Body of pancreas (tissue), 4 donors: ENCODE measurements around the gene CHCHD6. TPM values are rescaled to one million over a fixed set of nuclear protein-coding genes. Genes with fewer than 3 reads are reported as not detected.

ENCODE experiments used
- ATAC-seq: fragments of 150-250 bp; one replicate; pipeline ENCODE4 v1.9.1; 2016
- DNase-seq, 4 donors: peaks; one replicate each; pipeline ENCODE4 v3.0.0-alpha.2; 2019
- H3K27ac ChIP-seq, 4 donors: fragments of 200-600 bp; sonication (generic); 1 replicate in 3 of 4; 2 replicates in 1 of 4; pipeline versions ENCODE4 v1.5.1 to v1.6.1; 2016 to 2019; ENCODE audit warnings: mild to moderate bottlenecking in 1 of 4, mixed read lengths in 1 of 4, moderate library complexity in 1 of 4
- H3K27me3 ChIP-seq, 2 donors: fragments of 200-600 bp; sonication (generic); one replicate each; pipeline ENCODE4 v1.6.0; 2016; ENCODE audit warnings: mild to moderate bottlenecking in 1 of 2
- H3K36me3 ChIP-seq, 2 donors: fragments of 200-600 bp; sonication (generic); replicated peaks in 1 of 2; 2 replicates each; pipeline ENCODE4 v1.5.1; 2016; ENCODE audit warnings: low read depth in 2 of 2; ENCODE audit not compliant: insufficient read depth in 1 of 2
- H3K4me1 ChIP-seq: fragments of 200-600 bp; sonication (generic); one replicate; pipeline ENCODE4 v1.6.0; 2016
- H3K4me3 ChIP-seq, 2 donors: fragments of 200-600 bp; sonication (generic); 1 replicate in 1 of 2; 2 replicates in 1 of 2; pipeline ENCODE4 v1.5.1; 2016 to 2019
- H3K9me3 ChIP-seq, 3 donors: fragments of 200-600 bp; sonication (generic); 1 replicate in 2 of 3; 2 replicates in 1 of 3; pipeline ENCODE4 v1.5.1; 2016
- POLR2A ChIP-seq, 3 donors: fragments of 450-650 bp; IDR thresholded peaks; one replicate each; pipeline ENCODE4 v1.6.1; 2016; ENCODE audit warnings: antibody characterized with exemption in 3 of 3, mild to moderate bottlenecking in 2 of 3
- WGBS, 2 donors: methylation state at CpG; one replicate each; pipeline ENCODE4 v1.1.5; 2017; 5-methylcytosine and 5-hydroxymethylcytosine counted together
- intact Hi-C: fragments of 100-400 bp; cut with DNase I; formaldehyde crosslinking; loops from one replicate; pipeline ENCODE4 v1.15.1; 2023
- total RNA-seq, 2 donors: library from RNA; depleted of rRNA; stranded (reverse); fragments of >200 nt; gene quantifications; one replicate each; pipeline ENCODE4 v1.1.0, GENCODE V29; 2016
- TF ChIP-seq, protein P1 (sequence below), 7 experiments: fragments of 450-650 bp in 4 of 7; fragments of 200-600 bp in 3 of 7; sonication (generic) in 3 of 7; IDR thresholded peaks; one replicate each; pipeline ENCODE4 v1.5.1; 2016 to 2019; ENCODE audit warnings: antibody characterized with exemption in 7 of 7

CHCHD6 gene
- total RNA-seq, 2 donors from 2014 or later: 0.66 to 10.9 TPM

DNA sequence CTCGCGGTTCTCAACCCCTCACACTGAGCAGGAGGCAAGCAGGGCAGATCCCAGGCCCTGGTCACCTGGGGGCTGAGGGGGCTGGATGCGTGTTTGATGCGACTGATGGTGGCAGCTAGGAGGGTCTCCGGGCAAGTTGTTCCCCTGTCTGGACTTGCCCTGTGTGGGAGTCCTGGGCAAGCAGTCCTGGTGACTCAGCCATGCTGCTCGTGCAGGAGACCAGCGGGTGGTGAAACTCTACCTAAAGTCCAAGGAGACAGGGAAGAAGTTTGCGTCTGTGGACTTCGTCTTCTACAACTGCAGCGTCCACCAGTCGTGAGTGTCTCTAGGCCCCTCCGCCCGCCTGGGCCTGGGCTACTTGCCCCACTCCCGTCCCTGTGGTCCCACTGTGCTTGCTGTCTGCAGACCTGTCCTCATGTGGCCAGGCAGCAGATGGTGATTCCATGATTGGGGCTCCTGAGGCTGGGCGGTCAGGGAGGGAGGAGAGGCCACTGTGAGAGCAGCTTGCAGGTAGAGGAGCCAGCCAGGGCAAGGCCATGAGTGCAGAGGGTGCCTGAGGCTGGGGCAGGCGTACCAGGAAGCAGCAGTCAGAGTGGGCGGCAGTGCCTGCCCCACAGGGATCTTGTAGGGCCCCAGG is 301.9 kb downstream of the CHCHD6 start:
- Histone ChIP-seq H3K9me3 (no peaks in the 10 kb centered on the region), H3K4me1 (peaks cover 11% of the 10 kb centered on the region), H3K27me3 (no peaks in the 10 kb centered on the region), H3K36me3 (no peaks in the 10 kb centered on the region), H3K27ac (no peak overlapping the region), H3K4me3 (no peak overlapping the region)
- intact Hi-C loops: no loop called here
- ATAC-seq: no peak
- WGBS, 2 donors: 91 to 96% methylated on average over 9 to 17 of the region's 17 CpGs
- no peak for TF ChIP-seq POLR2A (IDR thresholded peaks at IDR 0.05)
- TF ChIP-seq, protein P1, sequence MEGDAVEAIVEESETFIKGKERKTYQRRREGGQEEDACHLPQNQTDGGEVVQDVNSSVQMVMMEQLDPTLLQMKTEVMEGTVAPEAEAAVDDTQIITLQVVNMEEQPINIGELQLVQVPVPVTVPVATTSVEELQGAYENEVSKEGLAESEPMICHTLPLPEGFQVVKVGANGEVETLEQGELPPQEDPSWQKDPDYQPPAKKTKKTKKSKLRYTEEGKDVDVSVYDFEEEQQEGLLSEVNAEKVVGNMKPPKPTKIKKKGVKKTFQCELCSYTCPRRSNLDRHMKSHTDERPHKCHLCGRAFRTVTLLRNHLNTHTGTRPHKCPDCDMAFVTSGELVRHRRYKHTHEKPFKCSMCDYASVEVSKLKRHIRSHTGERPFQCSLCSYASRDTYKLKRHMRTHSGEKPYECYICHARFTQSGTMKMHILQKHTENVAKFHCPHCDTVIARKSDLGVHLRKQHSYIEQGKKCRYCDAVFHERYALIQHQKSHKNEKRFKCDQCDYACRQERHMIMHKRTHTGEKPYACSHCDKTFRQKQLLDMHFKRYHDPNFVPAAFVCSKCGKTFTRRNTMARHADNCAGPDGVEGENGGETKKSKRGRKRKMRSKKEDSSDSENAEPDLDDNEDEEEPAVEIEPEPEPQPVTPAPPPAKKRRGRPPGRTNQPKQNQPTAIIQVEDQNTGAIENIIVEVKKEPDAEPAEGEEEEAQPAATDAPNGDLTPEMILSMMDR (IDR thresholded peaks at IDR 0.05): no peak
- DNase-seq: no peak

DNA sequence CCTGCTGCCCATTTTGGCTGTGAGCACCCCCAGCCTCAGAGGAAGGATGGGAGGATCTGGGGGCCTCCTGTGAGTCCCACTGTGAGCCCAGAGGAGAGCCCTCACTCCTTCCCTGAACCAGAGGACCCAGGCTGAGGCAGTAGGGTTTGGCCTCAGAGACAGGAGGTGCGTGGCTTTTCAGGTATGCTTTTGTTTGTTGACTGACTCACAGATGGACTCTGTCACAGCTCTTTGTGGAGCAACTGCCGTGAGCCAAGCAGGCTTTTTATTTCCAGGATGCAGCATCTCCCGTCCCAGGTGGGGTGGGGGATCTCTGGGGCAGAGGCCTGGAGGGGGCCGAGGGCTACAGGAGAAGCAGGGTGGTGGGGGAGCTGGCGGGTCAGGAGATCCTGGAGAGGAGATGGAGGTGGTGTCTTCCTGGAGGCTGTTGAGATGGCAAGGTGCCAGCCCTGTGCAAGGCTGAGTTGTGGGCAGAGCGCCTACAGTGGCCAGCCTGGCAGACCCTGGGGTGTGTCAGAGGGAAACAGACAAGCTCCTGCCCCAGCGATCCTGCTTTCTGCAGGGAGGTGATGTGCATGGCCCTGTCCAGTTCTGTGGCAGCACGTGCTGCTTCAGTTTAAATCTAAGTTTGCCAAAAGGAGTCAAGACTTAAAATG is 302.9 kb downstream of the CHCHD6 start:
- Histone ChIP-seq H3K4me3 (no peak overlapping the region), H3K9me3 (no peaks in the 10 kb centered on the region), H3K36me3 (peaks cover under 1 to 2% of the 10 kb centered on the region in 2 donors), H3K27me3 (no peaks in the 10 kb centered on the region), H3K27ac (no peak overlapping the region), H3K4me1 (peaks cover 8% of the 10 kb centered on the region)
- DNase-seq: peak in 1 of 4 donors; percentile 22
- ATAC-seq: no peak
- TF ChIP-seq POLR2A (IDR thresholded peaks at IDR 0.05): no peak
- TF ChIP-seq, protein P1 (IDR thresholded peaks at IDR 0.05): no peak
- intact Hi-C loops: no loop called here
- WGBS, 2 donors: 90 to 93% methylated on average over 5 to 8 of the region's 8 CpGs

DNA sequence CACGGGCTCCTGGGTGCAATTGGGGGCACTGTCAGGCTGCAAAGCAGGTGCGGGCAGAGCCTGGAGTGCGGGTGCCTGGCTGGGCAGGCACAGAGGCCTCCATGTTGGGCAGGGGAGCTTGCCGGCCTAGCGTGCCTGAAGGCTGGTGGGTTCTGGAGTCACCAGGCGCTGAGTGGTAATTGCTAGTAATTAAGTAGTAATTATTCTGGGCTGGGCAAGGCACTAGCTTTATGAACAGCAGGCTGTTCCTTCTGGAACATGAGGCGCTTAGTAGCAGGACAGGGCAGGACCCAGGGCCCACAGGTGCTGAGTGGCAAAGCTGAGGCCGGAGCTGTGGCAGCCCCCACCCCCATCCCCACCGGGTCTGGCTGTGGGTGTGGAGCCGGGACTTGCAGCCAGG is 304.2 kb downstream of the CHCHD6 start:
- Histone ChIP-seq H3K27me3 (no peaks in the 10 kb centered on the region), H3K9me3 (no peaks in the 10 kb centered on the region), H3K4me1 (no peaks in the 10 kb centered on the region), H3K27ac (no peak overlapping the region), H3K4me3 (no peak overlapping the region), H3K36me3 (peaks cover 1 to 5% of the 10 kb centered on the region in 2 donors)
- TF ChIP-seq, protein P1 (IDR thresholded peaks at IDR 0.05): no peak
- TF ChIP-seq POLR2A (IDR thresholded peaks at IDR 0.05): no peak
- ATAC-seq (no peak), DNase-seq (no peak)
- 89 to 97% methylated on average over 6 to 9 of the region's 10 CpGs for WGBS, 2 donors
- intact Hi-C loops: no loop called here

DNA sequence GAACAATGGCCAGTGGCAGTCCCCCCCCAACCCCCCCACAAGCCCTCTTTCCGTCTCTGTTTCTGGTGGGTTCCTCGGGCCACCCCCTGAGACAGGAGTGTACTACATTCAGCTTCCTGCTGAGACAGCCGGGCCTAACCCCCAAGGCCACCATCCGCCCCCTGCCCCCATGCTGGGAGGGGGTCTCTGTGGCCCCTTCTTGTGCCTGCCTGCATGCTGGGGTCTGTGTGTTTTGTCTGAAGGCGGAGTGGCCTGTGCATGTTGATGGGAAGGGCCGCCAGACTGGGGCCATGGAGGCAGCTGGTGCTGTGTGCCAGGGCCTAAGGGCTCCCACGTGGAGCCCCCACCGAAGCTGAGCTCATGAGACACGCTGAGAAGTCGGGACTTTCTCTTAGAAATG is 305.5 kb downstream of the CHCHD6 start:
- Histone ChIP-seq H3K27ac (no peak overlapping the region), H3K4me1 (no peaks in the 10 kb centered on the region), H3K36me3 (peaks cover 4 to 5% of the 10 kb centered on the region in 2 donors), H3K4me3 (no peak overlapping the region), H3K9me3 (no peaks in the 10 kb centered on the region), H3K27me3 (no peaks in the 10 kb centered on the region)
- ATAC-seq (no peak), DNase-seq (no peak)
- 78 to 82% methylated on average over 5 to 10 of the region's 10 CpGs for WGBS, 2 donors
- intact Hi-C loops: no loop called here
- no peak for TF ChIP-seq POLR2A (IDR thresholded peaks at IDR 0.05)
- TF ChIP-seq, protein P1 (IDR thresholded peaks at IDR 0.05): no peak

Other genes starting within 250 kb of the CHCHD6 start
- 10 to 100 TPM; 33.9 to 39.4 TPM for gene ZXDC, start 228.3 kb upstream of the CHCHD6 start, total RNA-seq
- not detected for gene UROC1, start 186.5 kb upstream of the CHCHD6 start, total RNA-seq
- 1 to 10 TPM in 1 of 2 donors, not detected in 1; 2.3 TPM for gene CHST13, start 180.1 kb upstream of the CHCHD6 start, total RNA-seq
- gene C3orf22, start 145.3 kb upstream of the CHCHD6 start, total RNA-seq: not detected
- gene TXNRD3, start 49.1 kb upstream of the CHCHD6 start, total RNA-seq: 10 to 100 TPM; 10.6 to 13.5 TPM